Lower lobe of right lung (tissue), 2 donors: ENCODE measurements around the gene DEPDC4. TPM values are rescaled to one million over a fixed set of nuclear protein-coding genes. Genes with fewer than 3 reads are reported as not detected.

Source experiments
- ATAC-seq, 2 donors: fragments of 200-7000 bp; cut with Tn5 transposase; one replicate each; pipeline ENCODE4 v1.9.1; 2020 to 2022; ENCODE audit warnings: mild to moderate bottlenecking in 2 of 2, moderate library complexity in 2 of 2
- DNase-seq: peaks from one replicate; pipeline ENCODE4 v3.0.0-alpha.2; 2020
- H3K27ac ChIP-seq: fragments of 200-600 bp; one replicate; pipeline ENCODE4 v1.8.0; 2022
- H3K27me3 ChIP-seq: fragments of 200-600 bp; one replicate; pipeline ENCODE4 v1.8.0; 2022; ENCODE audit warnings: low read depth
- H3K36me3 ChIP-seq: fragments of 200-600 bp; one replicate; pipeline ENCODE4 v1.8.0; 2022; ENCODE audit warnings: mild to moderate bottlenecking
- H3K4me1 ChIP-seq: fragments of 200-600 bp; one replicate; pipeline ENCODE4 v1.8.0; 2022
- H3K4me3 ChIP-seq: fragments of 200-600 bp; one replicate; pipeline ENCODE4 v1.8.0; 2022; ENCODE audit warnings: mild to moderate bottlenecking
- H3K9me3 ChIP-seq: fragments of 200-600 bp; one replicate; pipeline ENCODE4 v1.8.0; 2022
- CTCF ChIP-seq: fragments of 200-600 bp; IDR thresholded peaks from one replicate; pipeline ENCODE4 v1.8.0; 2022; ENCODE audit warnings: antibody characterized with exemption, mild to moderate bottlenecking
- intact Hi-C: fragments of 100-400 bp; cut with DNase I; formaldehyde crosslinking; loops from one replicate; pipeline ENCODE4 v1.11.0; 2022
- total RNA-seq: library from RNA; stranded (reverse); fragmentation: NEBNext Ultra II Directional; extraction: Animal tissue kit (Norgen Biotek cat#: 25700); gene quantifications from one replicate; pipeline ENCODE4 v1.2.1, GENCODE V29; 2021
- donor health status: DM: no; HTN: yes; CAD: no; lungs with severe emphysema.

Gene DEPDC4
- total RNA-seq, 1 donor from 2014 or later, result 2.0 TPM

- intact Hi-C loops, result no loop called here
- DNase-seq (no peak), ATAC-seq (no peak)
- no peak for TF ChIP-seq CTCF
- Histone ChIP-seq H3K9me3 (no peaks in the 10 kb centered on the region), H3K4me3 (no peak overlapping the region), H3K27ac (no peak overlapping the region), H3K36me3 (peaks cover 91% of the 10 kb centered on the region), H3K27me3 (no peaks in the 10 kb centered on the region), H3K4me1 (no peaks in the 10 kb centered on the region)
These were observed 58.0 kb downstream of the DEPDC4 start for GRCh38 chr12:100208834-100209233.

GRCh38 chr12:100207311-100207710, 59.6 kb downstream of the DEPDC4 start:
- no peak overlapping the region for H3K27ac ChIP-seq
- ATAC-seq (no peak), DNase-seq (no peak)
- intact Hi-C loops, result no loop called here
- H3K4me3 ChIP-seq, result no peak overlapping the region
- H3K27me3 ChIP-seq, result no peaks in the 10 kb centered on the region
- peaks cover 80% of the 10 kb centered on the region for H3K36me3 ChIP-seq
- TF ChIP-seq CTCF, result no peak
- peaks cover 5% of the 10 kb centered on the region for H3K4me1 ChIP-seq
- no peaks in the 10 kb centered on the region for H3K9me3 ChIP-seq

- TF ChIP-seq CTCF, result no peak
- no peaks in the 10 kb centered on the region for H3K27me3 ChIP-seq
- ATAC-seq, result no peak
- no peaks in the 10 kb centered on the region for H3K9me3 ChIP-seq
- H3K36me3 ChIP-seq, result peaks cover 25% of the 10 kb centered on the region
- intact Hi-C loops, result no loop called here
- peaks cover 20% of the 10 kb centered on the region for H3K4me1 ChIP-seq
- H3K4me3 ChIP-seq, result peak overlapping the region; percentile 85
- DNase-seq, result no peak
- H3K27ac ChIP-seq, result no peak overlapping the region
These were observed 65.1 kb downstream of the DEPDC4 start for GRCh38 chr12:100201604-100202423.

GRCh38 chr12:100200463-100201181, 66.3 kb downstream of the DEPDC4 start, which contains the start of gene ACTR6:
Gene ACTR6, plus strand, starts transcription at chr12:100200815. Its CDS starts 37 bp downstream, at chr12:100200852.
- ATAC-seq (peak; percentile 97 to 98), DNase-seq (peak; percentile 97)
- Histone ChIP-seq H3K9me3 (no peaks in the 10 kb centered on the region), H3K4me1 (peaks cover 20% of the 10 kb centered on the region), H3K27me3 (no peaks in the 10 kb centered on the region), H3K27ac (peak within 1 kb of the TSS; percentile 85), H3K4me3 (peak within 1 kb of the TSS; percentile 85), H3K36me3 (peaks cover 14% of the 10 kb centered on the region)
- no peak for TF ChIP-seq CTCF
- intact Hi-C loops, result no loop called here

- peak overlapping the region; percentile 77 for H3K27ac ChIP-seq
- no peaks in the 10 kb centered on the region for H3K27me3 ChIP-seq
- no peak for TF ChIP-seq CTCF
- peaks cover 20% of the 10 kb centered on the region for H3K4me1 ChIP-seq
- no peaks in the 10 kb centered on the region for H3K9me3 ChIP-seq
- H3K36me3 ChIP-seq, result peaks cover 5% of the 10 kb centered on the region
- DNase-seq, result peak; percentile 88
- intact Hi-C loops, result no loop called here
- peak overlapping the region; percentile 85 for H3K4me3 ChIP-seq
- peak; percentile 93 to 95 for ATAC-seq
These were observed 67.3 kb downstream of the DEPDC4 start for GRCh38 chr12:100199347-100200149.
